Neural cell (in vitro differentiated cells): ENCODE results near the gene ACBD6.

Source experiments
- EP300 ChIP-seq: fragments of 450-650 bp; conservative IDR thresholded peaks from 2 replicates; pipeline ENCODE4 v1.6.1; 2014; ENCODE audit warnings: antibody characterized with exemption, mild to moderate bottlenecking, moderate library complexity; ENCODE audit not compliant: poor library complexity, severe bottlenecking
- POLR2AphosphoS5 ChIP-seq: IDR thresholded peaks from 2 replicates; pipeline ENCODE4 v1.6.1; 2012
- TF ChIP-seq, protein P1 (sequence below): fragments of 450-650 bp; IDR thresholded peaks from 2 replicates; pipeline ENCODE4 v1.5.1; 2014; ENCODE audit warnings: antibody characterized with exemption, mild to moderate bottlenecking, moderate library complexity; ENCODE audit not compliant: poor library complexity, severe bottlenecking

DNA sequence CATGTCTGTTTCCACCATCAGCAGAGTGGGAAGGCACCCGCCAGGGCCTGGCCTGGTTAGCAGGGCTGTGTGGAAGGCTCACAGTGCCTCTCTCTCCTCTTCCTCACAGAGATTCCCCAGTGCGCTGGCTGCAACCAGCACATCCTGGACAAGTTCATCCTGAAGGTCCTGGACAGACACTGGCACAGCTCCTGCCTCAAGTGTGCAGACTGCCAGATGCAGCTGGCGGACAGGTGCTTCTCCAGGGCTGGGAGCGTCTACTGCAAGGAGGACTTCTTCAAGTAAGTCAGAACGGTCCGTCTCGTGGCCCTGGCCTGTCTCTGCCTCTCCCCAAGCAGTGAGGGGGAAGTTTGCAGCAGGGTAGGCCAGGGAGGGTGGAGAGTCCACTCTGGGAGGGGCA lies 254.2 kb downstream of the ACBD6 start:
- no peak for TF ChIP-seq POLR2AphosphoS5
- no peak for TF ChIP-seq EP300
- TF ChIP-seq, protein P1, sequence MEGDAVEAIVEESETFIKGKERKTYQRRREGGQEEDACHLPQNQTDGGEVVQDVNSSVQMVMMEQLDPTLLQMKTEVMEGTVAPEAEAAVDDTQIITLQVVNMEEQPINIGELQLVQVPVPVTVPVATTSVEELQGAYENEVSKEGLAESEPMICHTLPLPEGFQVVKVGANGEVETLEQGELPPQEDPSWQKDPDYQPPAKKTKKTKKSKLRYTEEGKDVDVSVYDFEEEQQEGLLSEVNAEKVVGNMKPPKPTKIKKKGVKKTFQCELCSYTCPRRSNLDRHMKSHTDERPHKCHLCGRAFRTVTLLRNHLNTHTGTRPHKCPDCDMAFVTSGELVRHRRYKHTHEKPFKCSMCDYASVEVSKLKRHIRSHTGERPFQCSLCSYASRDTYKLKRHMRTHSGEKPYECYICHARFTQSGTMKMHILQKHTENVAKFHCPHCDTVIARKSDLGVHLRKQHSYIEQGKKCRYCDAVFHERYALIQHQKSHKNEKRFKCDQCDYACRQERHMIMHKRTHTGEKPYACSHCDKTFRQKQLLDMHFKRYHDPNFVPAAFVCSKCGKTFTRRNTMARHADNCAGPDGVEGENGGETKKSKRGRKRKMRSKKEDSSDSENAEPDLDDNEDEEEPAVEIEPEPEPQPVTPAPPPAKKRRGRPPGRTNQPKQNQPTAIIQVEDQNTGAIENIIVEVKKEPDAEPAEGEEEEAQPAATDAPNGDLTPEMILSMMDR = no peak
